GM12872 (cell line): ENCODE measurements around the gene RTL3.

Experiments used
- CTCF ChIP-seq: IDR thresholded peaks from 3 replicates; pipeline ENCODE4 v1.5.1; 2011; ENCODE audit warnings: low read depth, mild to moderate bottlenecking, low read length, moderate library complexity; ENCODE audit not compliant: insufficient read depth

RTL3 gene

GRCh38 chrX:78658845-78659744, at the start of gene RTL3:
Gene RTL3, minus strand, starts transcription at chrX:78659328. Its CDS starts 908 bp downstream, at chrX:78658420.
- no peak for TF ChIP-seq CTCF

GRCh38 chrX:78708816-78709215, 49.7 kb upstream of the RTL3 start:
- no peak for TF ChIP-seq CTCF

GRCh38 chrX:78708262-78708661, 49.1 kb upstream of the RTL3 start:
- peak; percentile 40 for TF ChIP-seq CTCF

- TF ChIP-seq CTCF: no peak
These were observed 46.9 kb upstream of the RTL3 start for GRCh38 chrX:78706071-78706470.

- no peak for TF ChIP-seq CTCF
These were observed 34.4 kb upstream of the RTL3 start for GRCh38 chrX:78693536-78693935.

- TF ChIP-seq CTCF: no peak
These were observed 33.9 kb upstream of the RTL3 start for GRCh38 chrX:78693012-78693411.

GRCh38 chrX:78687586-78687985, 28.5 kb upstream of the RTL3 start:
- no peak for TF ChIP-seq CTCF
